ENCODE measurements around the gene PPM1B. TPM values are rescaled to one million over a fixed set of nuclear protein-coding genes. Genes with fewer than 3 reads are reported as not detected.
"Not testable (repeated sequence)": the region's sequence is repeated elsewhere in the genome, so short reads cannot be mapped to it uniquely, and the experiment has no call there.

The PPM1B gene
- total and polyA plus RNA-seq, 9 of the 15 experiments (the other 6 are each of a cell fraction or from before 2014, with no cell fraction given): 8.9 to 44.0 (median 28.6) TPM

DNA sequence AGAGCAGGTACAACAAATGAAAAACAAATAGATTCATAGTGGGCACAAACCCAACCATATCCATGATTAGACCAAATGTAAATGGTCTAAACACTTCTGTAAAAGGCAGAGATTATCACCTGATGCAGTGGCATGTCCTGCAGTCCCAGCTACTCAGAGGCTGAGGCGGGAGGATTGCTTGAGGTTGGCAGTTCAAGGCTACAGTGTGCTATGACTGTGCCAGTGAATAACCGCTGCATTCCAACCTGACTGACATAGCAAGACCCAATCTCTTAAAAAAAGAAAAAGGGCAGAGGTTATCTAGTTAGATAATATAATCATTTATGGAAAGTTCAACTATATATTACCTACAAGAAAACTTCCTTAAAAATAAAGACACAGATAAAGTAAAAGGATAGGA lies 85.3 kb downstream of the PPM1B start:
- 0% methylated on average over 2 of the region's 2 CpGs for WGBS (ENCODE audit: insufficient coverage, low coverage, missing lambda C conversion rate)
- no peaks in the 10 kb centered on the region for H4K20me1 ChIP-seq (replicated peaks; ENCODE audit: control insufficient read depth, insufficient read depth, low read length)

GRCh38 chr2:44255704-44256103 lies 87.0 kb downstream of the PPM1B start:
- H3K4me1 ChIP-seq (replicated peaks in 1 of 2; ENCODE audit: control insufficient read depth in 2 of 2, insufficient read depth in 2 of 2, low read length in 2 of 2); H4K20me1 ChIP-seq (replicated peaks; ENCODE audit: control insufficient read depth, insufficient read depth, low read length); H3K4me3 ChIP-seq; H3K27me3 ChIP-seq (ENCODE audit: control insufficient read depth in 2 of 2, insufficient read depth in 2 of 2, low read length in 2 of 2); H3K9me1 ChIP-seq (ENCODE audit: control insufficient read depth, insufficient read depth, low read length); H3K9ac ChIP-seq (ENCODE audit: insufficient read depth in 1 of 2, low read depth in 2 of 2, low read length in 2 of 2); CTCF ChIA-PET (ENCODE audit: low intra/inter-chr PET ratio); in situ Hi-C loops (cut with MboI); H3K27ac ChIP-seq (ENCODE audit: extremely low read depth, low read depth, low read length); DNase-seq (ENCODE audit: extremely low read depth in 1 of 4, low spot score in 3 of 4); intact Hi-C loops (cut with micrococcal nuclease); BruUV-seq (replicated peaks); ATAC-seq; H2AFZ ChIP-seq (ENCODE audit: low read depth, low read length); H3K36me3 ChIP-seq (ENCODE audit: control insufficient read depth, insufficient read depth, low read length); H3K9me3 ChIP-seq (replicated peaks; ENCODE audit: control insufficient read depth, insufficient read depth, low read depth, low read length); H3K79me2 ChIP-seq (ENCODE audit: control insufficient read depth, insufficient read depth, low read length); FAIRE-seq; H3K4me2 ChIP-seq (ENCODE audit: insufficient read depth, low read length): not testable (repeated sequence)
- 0% methylated on average over 3 of the region's 3 CpGs for WGBS (ENCODE audit: insufficient coverage, low coverage, missing lambda C conversion rate)
- POLR2A ChIA-PET: interaction anchor here (2.4 kb wide), 1 partner anchor 11 kb away, joined by 6 read pairs; no protein-coding TSS in a partner anchor

More for the DNA sequence above, 85.3 kb downstream of the PPM1B start:
- H2AFZ ChIP-seq (ENCODE audit: low read depth, low read length): no peak overlapping the region
- H3K9ac ChIP-seq (ENCODE audit: insufficient read depth in 1 of 2, low read depth in 2 of 2, low read length in 2 of 2): no peak overlapping the region
- H3K4me1 ChIP-seq (replicated peaks in 1 of 2; ENCODE audit: control insufficient read depth in 2 of 2, insufficient read depth in 2 of 2, low read length in 2 of 2): no peaks in the 10 kb centered on the region
- FAIRE-seq (no peak), ATAC-seq (no peak), DNase-seq (ENCODE audit: extremely low read depth in 1 of 4, low spot score in 3 of 4) (no peak)
- H3K36me3 ChIP-seq (ENCODE audit: control insufficient read depth, insufficient read depth, low read length): no peaks in the 10 kb centered on the region
- H3K27me3 ChIP-seq (ENCODE audit: control insufficient read depth in 2 of 2, insufficient read depth in 2 of 2, low read length in 2 of 2): peaks cover 0 to 5% of the 10 kb centered on the region in 2 experiments; a peak in 2 of 5 replicates
- H3K27ac ChIP-seq (ENCODE audit: extremely low read depth, low read depth, low read length): no peak overlapping the region
- no peak for TF ChIP-seq SMAD4 (CRISPR knock-in tag; conservative IDR thresholded peaks at IDR 0.05)
- no peak for TF ChIP-seq ETV6 (IDR thresholded peaks at IDR 0.05; ENCODE audit: borderline replicate concordance in 1 of 2, low read depth in 2 of 2, low read length in 1 of 2)
- no peak for TF ChIP-seq ETV6 (CRISPR knock-in tag; IDR thresholded peaks at IDR 0.05; ENCODE audit: borderline replicate concordance)
- no peak for TF ChIP-seq ETS2 (tag; IDR thresholded peaks at IDR 0.05; ENCODE audit: borderline replicate concordance, poor library complexity, severe bottlenecking)
- TF ChIP-seq GTF2B (IDR thresholded peaks at IDR 0.05; ENCODE audit: extremely low read depth, insufficient read length): no peak
- in situ Hi-C loops (cut with MboI) (no loop called here), intact Hi-C loops (cut with micrococcal nuclease) (no loop called here)
- H3K9me1 ChIP-seq (ENCODE audit: control insufficient read depth, insufficient read depth, low read length): no peaks in the 10 kb centered on the region
- no peaks in the 10 kb centered on the region for H3K79me2 ChIP-seq (ENCODE audit: control insufficient read depth, insufficient read depth, low read length)
- POLR2A ChIA-PET: interaction anchor here (2.4 kb wide), 1 partner anchor 13 kb away, joined by 6 read pairs; no protein-coding TSS in a partner anchor
- CTCF ChIA-PET (ENCODE audit: low intra/inter-chr PET ratio): no interaction called here
- H3K4me2 ChIP-seq (ENCODE audit: insufficient read depth, low read length): no peak overlapping the region
- no peak overlapping the region for H3K4me3 ChIP-seq
- H3K9me3 ChIP-seq (replicated peaks; ENCODE audit: control insufficient read depth, insufficient read depth, low read depth, low read length): peaks cover 2% of the 10 kb centered on the region; the same call in 1 of the 2 replicates
- no TSS peak for BruUV-seq (replicated peaks)

Data from K562 (cell line).